NCI-H2227 (cell line): ENCODE data around the gene FLT3.
"Not testable (repeated sequence)": the region's sequence is repeated elsewhere in the genome, so short reads cannot be mapped to it uniquely, and the experiment has no call there.

Experiments
- DNase-seq: peaks from one replicate; lab custom pipeline; 2025; ENCODE audit not compliant: unreplicated experiment; lab: John Stamatoyannopoulos, UW

FLT3 gene

DNA sequence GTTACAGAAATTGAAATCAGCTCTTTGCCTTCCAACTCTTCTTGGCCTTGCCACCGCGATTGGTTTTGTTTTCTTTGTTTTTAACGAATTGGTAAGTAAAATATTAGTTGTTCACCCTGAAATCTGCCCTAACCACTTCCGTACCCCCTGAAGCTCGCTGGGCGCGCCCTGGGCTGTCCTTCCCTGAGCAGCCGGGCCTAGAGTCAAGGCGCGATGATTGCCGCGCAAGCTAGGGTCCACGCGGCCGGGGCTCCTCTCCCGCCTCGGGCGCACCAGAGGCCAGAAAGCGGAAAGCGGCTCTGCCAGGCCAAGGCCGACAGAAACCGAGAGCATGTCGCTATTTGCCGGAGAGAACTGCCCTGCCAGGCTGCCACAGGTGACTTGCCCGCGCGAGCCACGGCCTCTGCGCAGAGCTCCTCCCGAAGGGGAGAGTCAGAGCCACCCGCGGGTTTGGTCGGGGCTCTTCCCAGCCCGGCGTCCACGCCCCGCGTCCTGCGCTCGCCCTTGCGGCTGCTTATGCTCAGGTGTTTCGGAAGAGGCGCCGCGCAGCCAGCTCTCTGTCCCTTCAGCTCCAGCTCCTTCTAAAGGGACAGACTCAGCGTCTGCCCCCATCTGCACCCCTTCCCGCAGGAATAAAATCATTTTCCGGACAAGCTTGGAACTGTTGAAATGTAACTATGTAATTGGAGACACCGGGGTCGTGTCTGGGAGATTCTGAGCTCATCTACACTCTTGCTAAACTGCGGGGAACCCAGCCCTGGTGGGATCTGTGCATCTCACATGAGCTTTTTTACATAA is 124.6 kb downstream of the FLT3 start:
- DNase-seq = no peak

DNA sequence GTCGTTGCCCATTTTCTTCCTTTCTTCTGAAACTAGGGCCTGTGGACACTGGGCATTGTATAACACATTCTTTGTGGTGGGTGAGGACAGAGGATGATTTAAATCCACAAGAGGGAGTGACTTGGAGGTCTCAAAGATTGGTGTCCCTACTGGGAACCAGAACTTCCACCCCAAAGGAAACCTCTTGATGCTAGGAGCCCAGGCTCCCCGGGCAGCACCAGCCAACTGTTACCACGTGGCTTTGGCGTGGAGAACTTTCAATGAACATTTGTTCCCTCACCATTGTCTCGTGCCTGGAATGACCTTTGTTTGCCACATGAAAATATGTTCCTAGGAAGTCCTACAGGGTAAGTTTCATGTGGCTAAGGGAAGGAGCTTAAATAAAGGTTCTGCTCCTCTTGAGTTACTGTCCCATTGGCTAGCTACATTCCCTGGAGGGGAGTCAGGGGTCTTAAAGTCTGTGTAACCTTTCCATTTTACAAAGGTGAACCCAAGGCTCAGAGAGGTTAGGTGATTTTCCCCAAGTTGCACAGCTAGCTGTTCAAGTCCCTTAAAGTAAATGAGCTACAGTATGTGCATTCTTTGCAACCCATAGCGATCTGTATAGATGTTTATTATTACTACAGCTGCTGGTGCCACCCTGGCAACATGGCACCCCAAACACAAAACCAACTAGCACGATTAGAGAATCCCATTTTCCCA is 126.3 kb downstream of the FLT3 start:
- DNase-seq = no peak

DNA sequence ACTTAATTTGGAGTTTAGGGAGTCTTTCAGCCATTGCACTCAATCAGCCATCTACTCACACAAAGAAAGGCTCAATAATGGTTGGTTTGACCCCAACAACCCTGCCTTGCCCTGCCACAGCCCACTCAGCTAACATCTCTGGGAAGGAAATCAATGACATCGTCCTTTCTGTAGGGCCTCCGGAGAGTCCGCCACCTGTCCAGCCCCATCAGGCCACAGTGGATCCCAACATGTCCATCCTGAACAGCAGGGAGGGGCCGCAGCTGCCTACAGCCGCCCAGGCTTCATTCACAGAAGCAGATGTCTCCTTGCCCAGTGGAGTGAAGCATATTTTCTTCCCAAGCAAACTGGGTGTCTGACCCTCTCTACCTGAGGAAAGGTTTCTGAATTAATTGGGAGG is 127.1 kb downstream of the FLT3 start:
- no peak for DNase-seq

DNA sequence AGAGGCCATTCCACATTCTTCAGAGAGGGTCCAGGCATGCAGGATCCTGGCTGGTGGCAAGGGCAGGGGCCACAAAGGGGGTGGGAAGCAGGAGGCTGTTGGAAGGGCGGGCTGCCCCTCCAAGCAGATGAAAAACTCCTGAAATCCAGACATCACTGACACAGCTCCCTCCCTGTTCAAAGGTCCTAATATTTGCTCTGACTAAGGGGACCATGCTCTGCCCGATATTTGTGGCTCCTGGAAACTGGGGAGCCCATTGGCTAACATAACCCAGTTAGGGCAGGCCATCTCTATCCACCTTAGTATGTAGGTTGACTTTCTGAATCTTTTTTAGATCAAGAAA is 127.9 kb downstream of the FLT3 start:
- DNase-seq = no peak

DNA sequence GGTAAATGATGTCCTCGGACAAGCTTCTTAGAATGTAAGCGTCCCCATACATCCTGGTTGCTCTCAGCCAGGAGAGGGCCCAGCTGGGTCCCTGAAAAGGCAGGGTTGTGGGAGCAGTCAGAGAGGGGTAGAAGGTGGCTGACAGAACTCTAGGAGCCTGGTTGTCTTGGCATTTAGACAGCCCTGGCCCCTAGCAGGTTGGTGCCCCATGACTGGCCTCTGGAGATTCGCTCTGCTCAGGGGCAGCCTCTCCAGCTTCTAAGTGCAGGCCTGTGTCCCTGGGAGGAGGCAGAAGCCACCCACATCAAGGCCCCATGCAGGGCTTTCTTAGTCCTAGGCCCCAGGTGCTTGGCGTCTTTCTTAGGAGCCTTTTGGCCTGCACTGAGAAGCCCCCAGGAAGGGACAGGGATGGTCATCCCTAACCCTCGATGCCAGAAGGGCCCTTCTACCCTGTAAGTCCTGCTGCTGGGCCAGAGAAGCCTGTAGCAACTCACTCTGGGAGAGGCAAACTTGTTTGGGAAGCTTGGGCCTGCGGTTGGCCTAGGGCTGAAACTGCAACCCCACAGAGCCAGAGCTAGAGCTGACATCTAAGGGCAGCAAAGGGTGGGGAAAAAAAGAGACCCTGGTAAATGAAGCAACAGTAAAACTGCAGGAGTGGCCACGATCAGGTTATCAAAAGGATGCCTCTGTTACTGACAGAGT is 128.4 kb downstream of the FLT3 start:
- no peak for DNase-seq

DNA sequence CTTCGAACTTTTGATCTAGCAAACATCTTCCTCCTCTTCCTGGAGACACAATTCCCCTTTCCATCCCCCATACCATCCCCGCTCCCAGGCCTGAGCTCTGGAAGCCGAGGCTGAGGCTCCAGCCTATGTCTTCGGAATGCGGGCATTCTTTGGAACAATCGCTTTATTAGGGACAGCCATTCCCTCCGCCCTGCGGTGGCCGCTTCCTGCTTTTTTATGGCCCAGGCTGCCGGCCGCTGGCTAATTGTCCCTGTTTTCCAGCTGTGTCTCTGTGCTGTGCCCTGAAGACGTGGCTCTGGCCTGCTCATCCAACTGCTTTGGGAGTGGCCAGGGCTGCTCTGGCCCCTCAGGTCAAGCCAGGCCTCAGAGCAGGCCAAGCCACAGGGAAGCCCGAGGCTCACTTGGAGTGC is 129.1 kb downstream of the FLT3 start:
- no peak for DNase-seq

DNA sequence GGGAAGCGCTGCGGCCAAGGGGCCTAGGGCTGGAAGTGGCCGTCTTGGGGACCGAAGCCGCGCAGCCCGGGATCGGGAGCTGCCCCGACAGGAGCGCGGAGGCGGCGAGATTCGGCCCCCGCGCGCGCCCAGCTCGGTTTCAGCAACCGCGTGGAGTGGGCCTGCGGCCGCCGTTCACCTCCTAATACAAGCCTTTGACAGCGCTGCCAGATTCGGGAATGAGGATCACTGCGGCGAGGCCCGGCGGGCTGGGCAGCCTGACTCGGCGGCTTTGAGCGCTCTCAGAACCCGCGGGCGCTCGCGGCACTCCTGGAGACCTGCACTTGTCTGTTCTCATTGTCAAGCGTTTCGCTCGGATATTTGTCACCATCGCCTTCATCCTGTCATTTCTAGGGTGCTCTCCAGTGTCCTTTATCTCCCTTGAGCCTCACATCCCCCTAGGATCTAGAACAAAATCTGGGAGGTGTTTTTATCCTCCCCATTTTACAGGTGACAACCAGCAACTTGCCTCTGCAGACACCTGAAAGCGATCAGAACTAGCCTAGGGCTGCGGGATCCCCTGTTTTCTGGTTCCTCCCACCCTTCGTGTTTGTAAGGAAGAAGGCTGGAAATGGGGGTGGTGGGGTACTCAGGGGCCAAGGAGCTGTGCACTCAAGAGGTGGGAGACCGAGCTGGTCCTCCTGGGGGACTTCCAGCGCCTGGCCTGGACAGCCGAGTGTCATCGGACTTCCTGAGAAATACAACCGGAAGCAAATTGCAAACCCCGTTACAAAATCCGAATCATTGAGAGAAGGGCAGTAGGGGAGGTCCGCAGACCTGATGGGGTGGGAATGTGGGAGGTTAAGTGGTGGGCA is 129.8 kb downstream of the FLT3 start:
- DNase-seq = no peak

DNA sequence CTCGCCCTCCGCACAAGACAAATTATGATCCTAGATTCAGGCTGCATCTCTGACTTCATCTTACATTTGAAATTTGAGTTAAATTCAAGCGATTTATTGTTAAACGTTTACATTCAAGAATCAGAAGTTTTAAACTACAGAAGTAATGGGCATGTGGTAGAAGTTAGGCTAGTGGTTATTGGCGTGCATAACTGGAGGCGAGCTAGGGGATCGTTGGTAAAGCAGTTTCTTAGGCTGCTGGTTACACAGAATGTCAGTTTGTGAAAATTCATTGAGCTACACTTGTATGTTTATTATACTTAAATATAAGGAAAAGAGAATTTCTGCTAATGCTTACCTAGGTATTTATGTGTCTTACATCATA is 130.5 kb downstream of the FLT3 start:
- DNase-seq = no peak

DNA sequence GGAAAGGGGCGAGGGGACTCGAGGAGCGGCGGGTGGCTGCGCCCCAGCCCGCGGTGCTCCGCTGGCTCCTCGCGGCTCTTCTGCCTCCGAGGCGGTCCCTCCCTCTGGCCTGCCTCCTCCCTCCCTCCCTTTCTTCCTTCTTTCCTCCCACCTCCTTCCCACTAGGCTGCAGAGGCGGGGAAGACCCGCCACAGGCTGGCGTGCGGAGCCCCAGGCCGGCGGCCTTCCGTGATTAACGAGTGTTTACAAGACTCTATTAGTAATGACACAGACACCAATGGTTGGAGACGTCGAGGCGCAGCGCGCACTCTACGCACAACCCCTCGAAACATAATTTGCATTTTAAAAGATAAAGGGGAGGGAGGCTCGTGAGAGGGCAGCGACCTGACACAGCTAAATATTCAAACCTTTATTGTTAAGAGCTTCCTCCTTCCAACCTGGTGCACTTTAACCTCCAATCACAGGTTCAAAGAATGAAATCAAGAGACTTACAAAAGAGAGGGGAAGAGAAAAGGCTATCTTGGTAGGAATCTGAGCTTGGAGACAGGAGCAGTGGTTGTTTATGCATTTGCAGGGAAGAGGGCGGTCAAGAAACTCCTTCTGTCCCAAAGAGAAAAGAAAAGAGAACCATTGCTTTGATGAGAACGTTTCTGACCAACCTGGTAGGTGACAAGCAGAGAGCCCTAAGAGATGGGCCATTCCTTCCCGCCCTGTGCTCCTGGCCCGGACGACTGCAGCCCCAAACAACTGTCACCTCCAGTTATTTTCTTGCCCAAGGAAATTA is 131.1 kb downstream of the FLT3 start, which contains the start of gene CDX2:
CDX2 (minus strand) TSS at position 234 of the 784 bp plus-strand sequence. CDS start 309 bp downstream, outside the sequence.
- DNase-seq = no peak

DNA sequence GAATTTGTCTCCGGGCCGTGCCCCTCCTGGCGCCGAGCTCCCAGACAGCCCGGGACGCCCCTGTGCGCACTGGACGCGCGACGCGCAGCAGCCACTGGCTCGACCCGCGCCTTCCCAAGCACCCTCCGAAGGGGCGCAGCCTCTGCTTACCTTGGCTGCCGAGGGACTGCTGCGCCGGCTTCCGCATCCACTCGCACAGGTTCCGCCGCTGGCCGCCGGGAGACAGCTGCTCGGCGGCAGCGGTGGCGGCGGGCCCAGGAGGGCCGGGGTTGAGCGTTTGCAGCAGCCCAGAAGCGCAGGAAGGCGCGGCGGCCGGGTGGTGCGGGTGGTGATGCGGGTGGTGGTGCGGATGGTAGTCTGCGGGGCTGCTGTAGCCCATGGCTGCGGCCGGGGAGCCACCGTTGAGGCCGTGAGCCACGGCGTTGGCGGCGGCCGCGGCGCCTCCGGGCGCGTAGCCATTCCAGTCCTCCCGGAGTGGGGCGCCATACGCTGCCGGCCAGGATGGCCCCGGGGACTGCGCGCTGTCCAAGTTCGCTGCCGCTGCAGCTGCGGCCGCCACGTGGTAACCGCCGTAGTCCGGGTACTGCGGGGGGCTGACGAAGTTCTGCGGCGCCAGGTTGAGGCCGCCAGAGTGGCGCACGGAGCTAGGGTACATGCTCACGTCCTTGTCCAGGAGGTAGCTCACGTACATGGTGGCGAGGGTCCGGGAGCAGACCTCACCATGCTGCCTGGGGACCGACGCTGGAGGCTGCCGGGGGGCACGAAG is 131.9 kb downstream of the FLT3 start:
- no peak for DNase-seq

DNA sequence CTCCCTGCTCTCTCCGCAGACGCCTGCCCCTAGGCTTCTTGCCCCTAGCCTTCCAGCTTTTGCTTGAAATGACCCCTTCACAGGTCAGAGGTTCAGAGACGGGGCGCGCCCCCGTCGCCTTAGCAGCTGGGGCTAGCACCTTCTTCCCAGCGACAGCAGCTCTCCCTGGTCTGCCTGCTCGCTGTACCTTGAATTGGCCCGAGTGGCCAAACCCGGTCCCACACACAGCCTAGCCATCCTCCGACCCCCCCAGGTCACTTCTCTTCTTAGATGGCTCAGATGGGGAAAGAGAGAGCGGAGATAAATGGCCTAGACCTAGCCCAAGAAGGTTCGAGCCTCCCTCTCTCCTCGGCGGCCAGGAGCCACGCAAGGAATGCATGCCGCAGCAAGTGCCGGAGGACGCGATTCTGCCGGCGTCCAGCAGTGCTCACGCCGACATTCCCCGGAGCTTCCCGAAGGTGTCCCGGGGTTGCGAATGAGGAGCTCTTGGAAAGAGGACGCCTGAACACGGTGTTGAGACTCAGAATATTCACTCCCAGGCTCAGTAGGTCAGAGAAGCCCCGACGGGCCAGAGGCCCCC is 132.6 kb downstream of the FLT3 start:
- no peak for DNase-seq

DNA sequence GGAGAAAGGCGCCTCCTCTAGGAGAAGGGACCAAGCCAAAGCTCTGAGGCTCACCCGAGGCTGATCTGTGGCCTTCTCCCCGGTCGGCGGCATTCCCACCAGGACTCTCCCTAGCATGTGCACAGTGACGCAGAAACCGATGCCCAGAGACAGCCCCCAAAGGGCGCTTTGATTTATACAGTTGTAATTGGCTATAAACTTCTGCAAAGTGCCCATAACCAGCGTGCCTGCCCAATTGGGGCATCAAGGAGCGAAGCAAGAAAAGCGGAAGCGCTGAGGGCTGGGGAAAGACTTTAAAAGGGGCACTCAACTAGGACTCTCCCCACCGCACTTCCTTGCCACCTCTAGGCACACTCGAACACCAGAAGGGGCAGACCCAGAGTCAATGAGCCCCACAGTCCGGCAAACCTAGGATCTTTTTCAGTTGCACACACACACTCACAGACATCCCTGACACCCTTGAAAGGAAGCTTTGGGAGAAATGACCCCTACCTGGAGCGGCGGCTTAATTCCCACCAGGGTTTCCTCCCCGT is 133.1 kb downstream of the FLT3 start:
- DNase-seq = no peak

DNA sequence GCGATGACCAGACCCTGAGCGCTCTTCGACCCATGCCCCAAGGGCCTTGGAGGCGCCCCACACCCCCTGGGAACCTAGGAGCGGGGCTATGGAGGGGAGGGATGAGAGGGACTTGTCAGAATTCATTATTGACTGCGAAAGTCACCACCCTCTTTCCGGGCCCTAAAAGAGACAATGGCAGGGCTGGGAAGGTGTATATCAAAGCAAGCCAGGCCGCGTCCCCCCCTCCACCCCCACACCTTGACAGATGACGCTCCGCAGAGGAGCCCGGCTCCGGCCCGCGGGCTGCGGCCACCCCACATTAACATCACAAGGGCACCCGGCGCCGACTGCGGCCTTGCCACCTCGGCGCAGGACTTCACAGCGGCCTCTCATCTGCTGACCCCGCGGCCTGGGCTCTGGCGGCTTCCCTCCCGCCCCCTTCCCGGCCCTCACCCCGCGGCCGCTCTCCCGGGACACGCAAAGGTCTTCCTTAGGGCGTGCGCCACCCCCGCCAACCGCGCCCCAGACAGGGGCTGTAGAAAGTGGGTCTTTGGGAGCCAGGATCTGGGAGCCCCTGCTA is 133.7 kb downstream of the FLT3 start:
- DNase-seq = no peak

DNA sequence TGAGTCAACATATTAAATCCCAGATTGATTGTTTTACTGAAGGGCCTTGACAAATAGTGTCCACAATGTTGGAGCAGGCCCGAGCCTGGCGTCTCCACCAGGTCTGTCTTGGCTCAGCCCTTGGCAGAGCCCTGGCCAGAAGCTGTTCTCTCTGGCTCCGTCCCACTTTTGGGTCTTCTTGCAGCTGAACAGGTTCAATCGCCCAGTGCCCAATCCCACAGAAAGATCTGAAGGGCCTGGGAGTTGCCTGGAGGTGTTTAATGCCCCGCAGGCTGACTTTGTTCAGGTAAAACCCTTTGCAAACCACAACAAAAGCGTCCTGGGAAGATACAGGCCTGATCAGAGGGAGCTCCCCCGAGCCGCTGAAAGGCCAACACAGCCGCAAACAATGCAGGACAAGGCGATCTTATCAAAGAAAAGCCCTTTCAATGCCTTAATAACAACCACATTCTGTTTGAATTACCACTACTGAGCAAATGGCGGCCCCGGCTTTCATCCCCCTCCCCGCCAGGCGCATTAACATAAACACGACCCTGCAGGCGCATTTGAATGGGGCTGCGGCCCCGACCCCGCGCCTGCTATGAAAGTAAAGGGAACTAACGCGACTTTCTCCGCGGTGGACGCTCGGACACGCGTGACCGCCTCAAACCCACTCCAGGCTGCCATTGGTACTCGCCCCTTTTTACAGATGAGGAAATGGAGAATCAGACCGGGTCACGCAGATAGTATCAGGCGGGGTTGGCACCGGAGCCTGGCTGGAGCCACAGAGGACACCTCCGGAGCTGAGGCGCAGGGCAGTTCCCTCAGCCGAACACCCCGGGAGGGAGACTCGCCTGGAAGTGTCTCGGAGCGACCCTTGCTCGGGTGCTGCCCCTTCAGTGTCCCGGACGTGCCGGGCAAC is 134.4 kb downstream of the FLT3 start:
- DNase-seq = no peak

DNA sequence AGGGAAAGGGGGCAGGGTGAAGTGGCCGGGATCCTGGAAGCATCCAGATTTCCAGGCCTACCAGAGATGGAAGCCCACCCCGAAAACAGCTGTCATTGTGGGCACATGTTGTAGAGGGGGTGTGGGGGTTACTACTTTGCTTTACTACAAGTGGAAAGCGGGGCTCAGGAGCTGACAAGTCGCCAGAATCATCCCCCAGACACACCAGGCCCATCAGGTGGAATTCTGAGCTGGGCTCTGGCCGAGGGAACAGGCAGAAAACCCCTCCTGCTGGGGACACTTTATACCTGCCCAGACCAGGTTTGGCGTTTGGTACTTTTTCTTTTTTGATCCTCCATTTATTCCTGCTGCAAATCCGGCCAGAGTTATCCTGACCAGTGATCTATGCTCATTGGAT is 135.0 kb downstream of the FLT3 start:
- DNase-seq = no peak

DNA sequence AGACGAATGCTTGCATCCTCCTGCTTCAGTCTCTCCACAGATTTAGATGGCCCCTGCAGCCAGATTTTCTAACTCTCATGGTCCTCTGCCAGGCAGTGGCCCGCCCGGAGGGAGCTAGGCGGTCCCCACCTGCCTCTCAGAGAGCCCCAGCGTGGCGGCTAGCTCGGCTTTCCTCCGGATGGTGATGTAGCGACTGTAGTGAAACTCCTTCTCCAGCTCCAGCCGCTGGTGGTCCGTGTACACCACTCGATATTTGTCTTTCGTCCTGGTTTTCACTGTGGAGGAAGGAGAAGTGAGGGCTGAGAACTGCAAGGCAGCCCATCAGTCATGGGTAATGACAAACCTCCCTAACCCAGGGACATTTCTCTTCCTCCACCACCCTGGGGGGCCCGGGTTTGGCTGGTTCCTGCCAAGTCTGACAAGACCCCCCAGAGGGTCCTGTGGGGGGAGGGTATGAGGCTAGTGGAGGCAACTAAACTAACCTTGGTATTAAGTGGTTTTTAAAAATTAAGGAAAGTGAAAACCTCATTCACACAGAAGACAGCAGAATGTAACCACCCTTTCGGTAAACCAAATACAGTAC is 135.5 kb downstream of the FLT3 start:
- DNase-seq = no peak

DNA sequence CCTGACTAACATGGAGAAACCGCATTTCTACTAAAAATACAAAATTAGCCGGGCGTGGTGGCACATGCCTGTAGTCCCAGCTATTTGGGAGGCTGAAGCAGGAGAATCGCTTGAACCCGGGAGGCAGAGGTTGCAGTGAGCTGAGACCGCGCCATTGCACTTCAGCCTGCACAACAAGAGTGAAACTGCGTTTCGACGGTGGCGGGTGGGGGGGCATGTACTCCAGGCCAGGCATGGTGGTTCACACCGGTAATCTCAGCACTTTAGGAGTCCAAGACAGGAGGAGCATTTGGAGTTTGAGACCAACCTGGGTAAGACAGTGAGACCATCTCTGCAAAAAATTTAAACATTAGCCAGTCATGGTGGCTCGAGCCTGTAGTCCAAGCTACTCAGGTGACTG is 136.2 kb downstream of the FLT3 start:
- DNase-seq = not testable (repeated sequence)
